Measurements from ENCODE around the gene TMC2.

The TMC2 gene

GRCh38 chr20:2655331-2656116 is 119.2 kb downstream of the TMC2 start:
- TF ChIP-seq CTCF (IDR thresholded peaks at IDR 0.05; ENCODE audit: low read length, missing control alignments): no peak
- no peak overlapping the region for H3K4me3 ChIP-seq (replicated peaks; ENCODE audit: low read depth, low read length)
- DNase-seq (ENCODE audit: low read depth): no peak

- no peak for DNase-seq (ENCODE audit: low read depth)
- no peak overlapping the region for H3K4me3 ChIP-seq (replicated peaks; ENCODE audit: low read depth, low read length)
- TF ChIP-seq CTCF (IDR thresholded peaks at IDR 0.05; ENCODE audit: low read length, missing control alignments): no peak
Measured at GRCh38 chr20:2656471-2657117, 120.2 kb downstream of the TMC2 start.

- DNase-seq (ENCODE audit: low read depth): no peak
- no peak for TF ChIP-seq CTCF (IDR thresholded peaks at IDR 0.05; ENCODE audit: low read length, missing control alignments)
- H3K4me3 ChIP-seq (replicated peaks; ENCODE audit: low read depth, low read length): no peak overlapping the region
Measured at GRCh38 chr20:2657241-2657640, 120.9 kb downstream of the TMC2 start.

GRCh38 chr20:2657674-2658073 is 121.3 kb downstream of the TMC2 start:
- TF ChIP-seq CTCF (IDR thresholded peaks at IDR 0.05; ENCODE audit: low read length, missing control alignments): no peak
- DNase-seq (ENCODE audit: low read depth): no peak
- no peak overlapping the region for H3K4me3 ChIP-seq (replicated peaks; ENCODE audit: low read depth, low read length)

GRCh38 chr20:2658414-2659354 is 122.3 kb downstream of the TMC2 start:
- no peak for TF ChIP-seq CTCF (IDR thresholded peaks at IDR 0.05; ENCODE audit: low read length, missing control alignments)
- DNase-seq (ENCODE audit: low read depth): no peak
- no peak overlapping the region for H3K4me3 ChIP-seq (replicated peaks; ENCODE audit: low read depth, low read length)

GRCh38 chr20:2659547-2659946 is 123.2 kb downstream of the TMC2 start:
- DNase-seq (ENCODE audit: low read depth): no peak
- TF ChIP-seq CTCF (IDR thresholded peaks at IDR 0.05; ENCODE audit: low read length, missing control alignments): no peak
- H3K4me3 ChIP-seq (replicated peaks; ENCODE audit: low read depth, low read length): no peak overlapping the region

Data from fibroblast of pulmonary artery (primary cell).